ENCODE results near the gene CARD10.

DNA sequence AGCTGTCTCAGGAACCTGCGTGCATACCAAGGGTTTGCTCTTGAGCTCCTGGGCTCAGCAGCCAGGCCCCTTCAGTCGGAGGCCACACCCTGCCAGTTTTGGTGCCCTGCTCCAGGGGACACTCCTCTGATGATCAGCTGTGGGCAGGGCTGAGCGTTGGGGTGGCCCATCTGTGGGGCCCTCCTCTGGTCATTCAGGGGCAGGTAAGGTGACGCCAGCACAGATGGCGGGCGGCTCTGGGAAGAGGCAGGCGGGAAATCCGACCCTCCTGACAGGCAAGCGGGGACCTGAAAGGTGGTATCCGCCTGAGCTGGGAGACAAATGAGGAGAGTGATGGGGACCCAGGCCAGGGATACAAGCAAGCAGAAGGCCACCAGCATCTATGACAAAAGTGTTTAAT, 29.2 kb downstream of the CARD10 start:
- TF ChIP-seq, protein P1, sequence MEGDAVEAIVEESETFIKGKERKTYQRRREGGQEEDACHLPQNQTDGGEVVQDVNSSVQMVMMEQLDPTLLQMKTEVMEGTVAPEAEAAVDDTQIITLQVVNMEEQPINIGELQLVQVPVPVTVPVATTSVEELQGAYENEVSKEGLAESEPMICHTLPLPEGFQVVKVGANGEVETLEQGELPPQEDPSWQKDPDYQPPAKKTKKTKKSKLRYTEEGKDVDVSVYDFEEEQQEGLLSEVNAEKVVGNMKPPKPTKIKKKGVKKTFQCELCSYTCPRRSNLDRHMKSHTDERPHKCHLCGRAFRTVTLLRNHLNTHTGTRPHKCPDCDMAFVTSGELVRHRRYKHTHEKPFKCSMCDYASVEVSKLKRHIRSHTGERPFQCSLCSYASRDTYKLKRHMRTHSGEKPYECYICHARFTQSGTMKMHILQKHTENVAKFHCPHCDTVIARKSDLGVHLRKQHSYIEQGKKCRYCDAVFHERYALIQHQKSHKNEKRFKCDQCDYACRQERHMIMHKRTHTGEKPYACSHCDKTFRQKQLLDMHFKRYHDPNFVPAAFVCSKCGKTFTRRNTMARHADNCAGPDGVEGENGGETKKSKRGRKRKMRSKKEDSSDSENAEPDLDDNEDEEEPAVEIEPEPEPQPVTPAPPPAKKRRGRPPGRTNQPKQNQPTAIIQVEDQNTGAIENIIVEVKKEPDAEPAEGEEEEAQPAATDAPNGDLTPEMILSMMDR (IDR thresholded peaks at IDR 0.05; ENCODE audit: low read depth, low read length): no peak
- TF ChIP-seq MYC (IDR thresholded peaks at IDR 0.05; ENCODE audit: low read depth, low read length): no peak
